T-helper 1 cell treated with Interleukin-12 subunit alpha and Interleukin-12 subunit beta and Interleukin-4 antibody, amounts not matched to agents 30 μg/mL and 1 μg/mL, for 36 hours (primary cell): Measurements from ENCODE around the gene CIT.

Experiments
- H3K27ac Mint-ChIP-seq: one replicate; pipeline ENCODE4 v1.8.0; 2021; ENCODE audit warnings: mild to moderate bottlenecking, mixed read lengths
- H3K27me3 Mint-ChIP-seq: one replicate; pipeline ENCODE4 v1.8.0; 2021; ENCODE audit warnings: low read depth, mixed read lengths
- H3K36me3 Mint-ChIP-seq: one replicate; pipeline ENCODE4 v1.8.0; 2021; ENCODE audit warnings: low read depth, mixed read lengths
- H3K4me1 Mint-ChIP-seq: one replicate; pipeline ENCODE4 v1.8.0; 2021; ENCODE audit warnings: low read depth, mixed read lengths
- H3K4me3 Mint-ChIP-seq: one replicate; pipeline ENCODE4 v1.8.0; 2021; ENCODE audit warnings: mild to moderate bottlenecking, moderate library complexity, mixed read lengths
- H3K9me3 Mint-ChIP-seq: one replicate; pipeline ENCODE4 v1.8.0; 2021; ENCODE audit warnings: mixed read lengths

Gene CIT

GRCh38 chr12:119836781-119837180 lies 40.3 kb downstream of the CIT start:
- no peaks in the 10 kb centered on the region for H3K27me3 Mint-ChIP-seq
- peaks cover 2% of the 10 kb centered on the region for H3K4me1 Mint-ChIP-seq
- no peak overlapping the region for H3K4me3 Mint-ChIP-seq
- H3K27ac Mint-ChIP-seq = no peak overlapping the region
- H3K9me3 Mint-ChIP-seq = no peaks in the 10 kb centered on the region
- peaks cover 19% of the 10 kb centered on the region for H3K36me3 Mint-ChIP-seq

DNA sequence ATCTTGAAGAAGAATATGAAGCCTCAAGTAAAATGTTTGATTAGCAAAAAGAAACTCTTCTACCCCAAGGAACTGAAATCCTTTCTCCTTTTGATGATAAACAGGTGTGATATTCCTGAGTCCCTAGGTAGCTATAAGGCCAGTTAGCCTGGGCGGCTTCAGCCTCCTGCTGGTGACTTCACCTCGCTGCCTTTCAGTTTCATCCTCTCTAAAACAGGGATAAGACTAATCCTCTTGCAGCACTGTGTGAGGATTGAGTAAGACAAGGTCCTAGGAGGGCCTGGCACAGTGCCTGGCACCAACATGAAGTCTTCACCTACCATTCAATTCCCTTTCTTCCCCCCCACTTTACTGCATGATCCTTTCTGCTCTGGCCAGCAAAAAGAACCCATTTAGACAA lies 42.1 kb downstream of the CIT start:
- Mint-ChIP-seq H3K4me1 (peaks cover 2% of the 10 kb centered on the region), H3K36me3 (peaks cover 16% of the 10 kb centered on the region), H3K27me3 (no peaks in the 10 kb centered on the region), H3K4me3 (no peak overlapping the region), H3K9me3 (no peaks in the 10 kb centered on the region), H3K27ac (no peak overlapping the region)

DNA sequence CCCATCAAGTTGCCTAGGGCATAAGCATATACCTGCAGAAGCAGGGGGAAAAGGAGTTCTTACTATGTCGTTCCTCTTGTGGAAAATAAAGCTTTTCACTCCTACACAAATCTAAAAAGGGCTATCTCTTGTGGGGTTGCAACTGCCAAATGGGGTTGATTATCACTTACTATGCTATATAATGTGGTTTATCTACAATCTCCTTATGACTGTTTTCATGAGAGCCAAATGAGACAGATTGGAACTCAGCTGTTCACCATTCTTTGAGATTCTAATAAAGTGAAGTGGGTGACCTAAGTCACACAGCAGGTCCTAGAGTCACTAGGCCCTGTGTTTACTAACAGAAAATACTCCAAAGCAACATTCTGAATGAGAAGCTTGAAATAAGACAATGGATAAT lies 47.7 kb downstream of the CIT start:
- H3K36me3 Mint-ChIP-seq = peaks cover 34% of the 10 kb centered on the region
- H3K4me1 Mint-ChIP-seq = peaks cover 8% of the 10 kb centered on the region
- H3K27ac Mint-ChIP-seq = no peak overlapping the region
- H3K9me3 Mint-ChIP-seq = no peaks in the 10 kb centered on the region
- H3K4me3 Mint-ChIP-seq = no peak overlapping the region
- no peaks in the 10 kb centered on the region for H3K27me3 Mint-ChIP-seq

GRCh38 chr12:119828300-119828699 lies 48.8 kb downstream of the CIT start:
- no peak overlapping the region for H3K27ac Mint-ChIP-seq
- no peaks in the 10 kb centered on the region for H3K9me3 Mint-ChIP-seq
- no peaks in the 10 kb centered on the region for H3K27me3 Mint-ChIP-seq
- peaks cover 8% of the 10 kb centered on the region for H3K4me1 Mint-ChIP-seq
- H3K36me3 Mint-ChIP-seq = peaks cover 35% of the 10 kb centered on the region
- H3K4me3 Mint-ChIP-seq = no peak overlapping the region

DNA sequence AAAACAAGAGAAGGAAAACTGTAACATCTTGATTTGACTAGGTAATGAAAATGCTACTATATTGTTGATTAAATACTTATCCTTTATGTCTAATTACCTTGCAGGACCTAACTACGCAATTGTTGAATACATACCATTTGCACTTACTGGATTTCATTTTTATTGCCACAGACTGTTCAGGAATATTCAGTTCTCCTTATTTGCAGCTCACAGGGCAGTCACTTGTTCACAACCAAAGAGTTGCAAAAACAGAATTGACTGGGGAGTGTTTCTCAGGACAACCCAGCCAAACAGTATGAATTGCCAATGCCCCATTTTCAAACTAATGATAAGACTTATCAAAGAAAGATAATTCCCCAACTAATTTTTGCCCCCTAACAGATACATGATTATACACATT lies 49.4 kb downstream of the CIT start:
- H3K36me3 Mint-ChIP-seq = peaks cover 39% of the 10 kb centered on the region
- H3K4me1 Mint-ChIP-seq = peaks cover 8% of the 10 kb centered on the region
- H3K27ac Mint-ChIP-seq = no peak overlapping the region

GRCh38 chr12:119826661-119827445 lies 50.3 kb downstream of the CIT start:
- Mint-ChIP-seq H3K27ac (no peak overlapping the region), H3K4me1 (peaks cover 8% of the 10 kb centered on the region), H3K9me3 (no peaks in the 10 kb centered on the region), H3K4me3 (no peak overlapping the region), H3K27me3 (no peaks in the 10 kb centered on the region), H3K36me3 (peaks cover 41% of the 10 kb centered on the region)

More for the DNA sequence above, 49.4 kb downstream of the CIT start:
- no peak overlapping the region for H3K4me3 Mint-ChIP-seq
- H3K9me3 Mint-ChIP-seq = no peaks in the 10 kb centered on the region
- H3K27me3 Mint-ChIP-seq = no peaks in the 10 kb centered on the region

GRCh38 chr12:119825262-119825661 lies 51.9 kb downstream of the CIT start:
- no peak overlapping the region for H3K4me3 Mint-ChIP-seq
- H3K4me1 Mint-ChIP-seq = peaks cover 8% of the 10 kb centered on the region
- no peaks in the 10 kb centered on the region for H3K27me3 Mint-ChIP-seq
- H3K36me3 Mint-ChIP-seq = peaks cover 40% of the 10 kb centered on the region
- no peaks in the 10 kb centered on the region for H3K9me3 Mint-ChIP-seq
- H3K27ac Mint-ChIP-seq = no peak overlapping the region

DNA sequence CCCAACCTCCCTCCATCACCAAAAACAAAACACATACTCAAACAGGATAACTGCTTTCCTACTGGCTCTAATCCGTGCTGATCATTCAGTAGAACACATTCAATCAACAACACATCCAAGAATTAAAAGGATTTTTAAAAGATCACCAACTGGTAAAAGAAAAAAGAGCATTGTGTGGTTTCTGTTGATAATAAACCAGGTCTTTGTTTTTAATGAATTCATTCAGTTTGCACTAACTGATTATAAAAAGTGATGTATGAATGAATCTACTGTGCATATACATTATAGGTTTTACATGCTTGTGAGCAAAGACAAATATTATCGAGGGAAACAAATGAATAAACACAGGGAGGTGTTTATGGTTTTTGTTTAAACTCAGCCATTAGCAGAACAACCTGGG lies 55.1 kb downstream of the CIT start:
- Mint-ChIP-seq H3K36me3 (peaks cover 32% of the 10 kb centered on the region), H3K27me3 (no peaks in the 10 kb centered on the region), H3K27ac (no peak overlapping the region), H3K9me3 (no peaks in the 10 kb centered on the region), H3K4me3 (no peak overlapping the region), H3K4me1 (no peaks in the 10 kb centered on the region)

DNA sequence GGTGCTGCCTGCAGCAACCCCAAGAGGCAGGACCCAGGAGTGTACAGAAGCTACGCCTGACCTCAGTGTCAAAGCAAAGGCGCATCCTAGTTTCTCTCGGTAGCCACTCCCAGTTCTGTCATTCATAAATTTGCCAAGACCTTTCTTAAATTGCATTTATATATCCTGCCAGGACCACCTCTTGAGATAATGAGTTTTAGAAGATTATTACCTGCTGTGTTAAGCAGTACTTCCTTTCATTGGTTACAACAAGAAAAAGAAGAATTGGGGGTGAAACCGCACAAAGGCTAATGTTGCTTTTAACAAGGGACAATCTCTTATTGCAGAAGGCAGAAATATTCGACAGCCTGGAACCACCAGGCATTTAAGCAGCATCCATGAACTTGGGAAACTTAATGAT lies 57.8 kb downstream of the CIT start:
- no peaks in the 10 kb centered on the region for H3K4me1 Mint-ChIP-seq
- H3K9me3 Mint-ChIP-seq = no peaks in the 10 kb centered on the region

GRCh38 chr12:119817546-119818343 lies 59.4 kb downstream of the CIT start:
- H3K36me3 Mint-ChIP-seq = peaks cover 36% of the 10 kb centered on the region

More for the DNA sequence above, 57.8 kb downstream of the CIT start:
- Mint-ChIP-seq H3K27ac (no peak overlapping the region), H3K27me3 (no peaks in the 10 kb centered on the region), H3K4me3 (no peak overlapping the region), H3K36me3 (peaks cover 36% of the 10 kb centered on the region)

DNA sequence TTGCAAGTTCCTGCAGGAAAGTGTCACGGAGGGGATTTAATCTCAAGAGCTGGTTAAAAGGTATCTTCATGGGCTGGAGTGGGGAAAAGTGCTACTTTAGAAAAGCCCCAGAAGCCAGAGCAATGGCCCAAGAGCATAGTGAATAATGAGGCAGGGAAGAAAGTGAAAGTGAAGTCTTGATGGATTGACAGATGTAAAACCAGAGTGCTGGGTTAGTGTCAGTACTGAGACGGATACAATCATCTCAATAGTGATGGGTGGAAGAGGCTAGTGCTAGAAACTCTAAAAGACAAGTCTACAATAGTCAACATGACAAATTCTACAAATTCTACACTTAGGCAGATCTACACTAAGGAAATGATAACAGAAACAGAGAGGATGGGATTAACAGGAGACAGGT lies 68.1 kb downstream of the CIT start:
- peaks cover 7% of the 10 kb centered on the region for H3K9me3 Mint-ChIP-seq
- H3K4me1 Mint-ChIP-seq = peaks cover 11% of the 10 kb centered on the region
- peaks cover 30% of the 10 kb centered on the region for H3K36me3 Mint-ChIP-seq
- H3K27me3 Mint-ChIP-seq = no peaks in the 10 kb centered on the region
- no peak overlapping the region for H3K27ac Mint-ChIP-seq
- no peak overlapping the region for H3K4me3 Mint-ChIP-seq

More at GRCh38 chr12:119817546-119818343, 59.4 kb downstream of the CIT start:
- no peaks in the 10 kb centered on the region for H3K27me3 Mint-ChIP-seq
- H3K9me3 Mint-ChIP-seq = no peaks in the 10 kb centered on the region
- no peak overlapping the region for H3K27ac Mint-ChIP-seq
- no peak overlapping the region for H3K4me3 Mint-ChIP-seq
- H3K4me1 Mint-ChIP-seq = no peaks in the 10 kb centered on the region

DNA sequence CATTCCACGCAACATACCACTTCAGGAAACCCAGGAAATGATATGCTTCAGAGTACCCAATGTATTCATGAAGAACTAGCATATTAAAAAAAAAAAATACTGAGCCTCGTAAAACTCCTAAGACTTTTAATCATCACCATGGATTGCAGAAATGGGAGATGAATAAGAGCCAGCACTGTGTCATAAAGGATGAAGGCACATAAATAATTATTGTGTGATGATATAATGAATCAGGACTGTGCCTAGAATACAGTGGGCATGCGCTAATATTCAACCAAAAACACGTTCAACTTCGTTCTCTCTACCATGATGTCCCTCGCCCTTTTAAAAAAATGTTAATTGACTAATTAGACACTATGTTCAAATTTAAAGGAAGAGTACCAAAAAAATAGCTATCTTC lies 68.7 kb downstream of the CIT start:
- no peaks in the 10 kb centered on the region for H3K27me3 Mint-ChIP-seq
- peaks cover 11% of the 10 kb centered on the region for H3K4me1 Mint-ChIP-seq
- no peak overlapping the region for H3K27ac Mint-ChIP-seq
- peaks cover 30% of the 10 kb centered on the region for H3K36me3 Mint-ChIP-seq
- H3K9me3 Mint-ChIP-seq = peaks cover 7% of the 10 kb centered on the region
- H3K4me3 Mint-ChIP-seq = no peak overlapping the region

- H3K27ac Mint-ChIP-seq = no peak overlapping the region
- no peak overlapping the region for H3K4me3 Mint-ChIP-seq
- H3K27me3 Mint-ChIP-seq = no peaks in the 10 kb centered on the region
- peaks cover 11% of the 10 kb centered on the region for H3K4me1 Mint-ChIP-seq
- H3K9me3 Mint-ChIP-seq = peaks cover 7% of the 10 kb centered on the region
- peaks cover 27% of the 10 kb centered on the region for H3K36me3 Mint-ChIP-seq
These were observed 69.7 kb downstream of the CIT start for GRCh38 chr12:119807380-119807779.

DNA sequence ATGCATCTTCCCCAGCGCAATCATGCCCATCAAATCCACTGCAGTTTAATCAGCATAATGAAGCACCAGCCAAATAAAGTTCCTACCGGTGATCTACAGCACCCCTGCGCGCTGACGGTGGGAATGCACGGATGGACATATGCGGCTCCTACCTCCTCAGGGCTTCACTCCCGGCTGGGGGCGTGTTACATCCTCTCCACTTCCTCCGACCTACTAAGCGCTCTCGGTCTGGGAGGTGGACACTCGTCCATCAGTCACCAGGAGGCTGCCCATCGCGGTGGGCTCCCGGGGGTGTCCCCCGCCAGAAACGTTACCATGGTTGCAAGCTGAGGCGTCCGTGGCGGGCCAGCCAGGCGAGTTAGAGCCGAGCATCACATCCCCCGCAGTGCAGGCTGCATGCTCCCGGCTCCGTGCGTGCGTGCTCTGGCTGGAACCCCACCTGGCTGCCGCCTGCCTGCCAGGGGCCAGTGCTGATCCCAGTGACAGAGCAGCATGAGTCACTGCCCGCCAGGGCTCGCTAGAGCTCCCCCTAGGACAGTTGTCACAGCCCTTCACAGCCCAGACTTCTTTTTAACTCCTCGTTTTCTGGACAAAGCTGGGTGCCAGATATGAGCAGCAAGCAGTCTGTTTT lies 73.0 kb downstream of the CIT start:
- Mint-ChIP-seq H3K36me3 (peaks cover 25% of the 10 kb centered on the region), H3K4me1 (peaks cover 7% of the 10 kb centered on the region), H3K27ac (no peak overlapping the region), H3K9me3 (peaks cover 7% of the 10 kb centered on the region), H3K27me3 (no peaks in the 10 kb centered on the region), H3K4me3 (no peak overlapping the region)

DNA sequence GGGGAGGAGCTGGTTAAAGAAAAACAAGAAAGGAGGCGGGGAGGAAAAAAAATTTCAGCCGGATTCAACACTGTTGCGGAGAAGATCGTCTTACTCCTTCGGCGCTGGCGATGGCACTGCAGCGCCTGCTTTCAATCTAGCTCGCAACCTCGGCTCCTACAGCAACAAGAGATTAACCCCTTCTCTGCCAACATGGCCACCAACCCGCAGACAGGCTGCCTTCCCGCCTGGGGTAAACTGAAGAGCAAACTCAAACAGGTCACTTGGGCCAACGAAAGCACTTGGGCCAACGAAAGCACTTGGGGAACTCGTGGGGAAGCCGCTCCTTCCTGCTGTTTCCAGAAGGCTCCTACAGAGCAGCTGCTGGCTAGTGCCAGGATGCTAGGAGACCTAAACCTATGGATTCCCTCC lies 73.7 kb downstream of the CIT start:
- H3K27me3 Mint-ChIP-seq = no peaks in the 10 kb centered on the region
- H3K36me3 Mint-ChIP-seq = peaks cover 24% of the 10 kb centered on the region
- no peak overlapping the region for H3K4me3 Mint-ChIP-seq
- peaks cover 2% of the 10 kb centered on the region for H3K4me1 Mint-ChIP-seq
- H3K9me3 Mint-ChIP-seq = peaks cover 7% of the 10 kb centered on the region
- no peak overlapping the region for H3K27ac Mint-ChIP-seq
